Hepatocyte (in vitro differentiated cells): ENCODE results near the gene ANKRD34B.

Experiments used
- CTCF ChIP-seq: fragments of 200-600 bp; sonication (generic); IDR thresholded peaks from 2 replicates; pipeline ENCODE4 v1.5.1; 2016; ENCODE audit warnings: antibody characterized with exemption, mild to moderate bottlenecking; ENCODE audit not compliant: poor library complexity
- EZH2 ChIP-seq: fragments of 200-600 bp; sonication (generic); IDR thresholded peaks from 2 replicates; pipeline ENCODE4 v1.6.1; 2016; ENCODE audit warnings: antibody characterized with exemption, mild to moderate bottlenecking, borderline replicate concordance

GRCh38 chr5:80516826-80517225 lies 53.3 kb downstream of the ANKRD34B start:
- TF ChIP-seq CTCF (no peak), EZH2 (no peak)
